Mesendoderm (in vitro differentiated cells): ENCODE measurements around the gene CASZ1.

ENCODE experiments used
- DNase-seq: peaks from one replicate; pipeline ENCODE4 v3.0.0; 2013
- H2AK5ac ChIP-seq: 2 replicates; pipeline ENCODE4 v1.6.1; 2013; ENCODE audit warnings: low read length, inconsistent platforms
- H2BK120ac ChIP-seq: 2 replicates; pipeline ENCODE4 v1.6.1; 2013; ENCODE audit warnings: low read depth, mild to moderate bottlenecking, low read length, moderate library complexity, mixed read lengths
- H2BK15ac ChIP-seq: replicated peaks from 2 replicates; pipeline ENCODE4 v1.6.1; 2013; ENCODE audit warnings: low read depth, mild to moderate bottlenecking, moderate library complexity
- H2BK5ac ChIP-seq: 2 replicates; pipeline ENCODE4 v1.6.1; 2013; ENCODE audit warnings: low read length, inconsistent platforms
- H3K18ac ChIP-seq: 2 replicates; pipeline ENCODE4 v1.6.1; 2013; ENCODE audit warnings: mild to moderate bottlenecking, low read length, mixed read lengths
- H3K23ac ChIP-seq: one replicate; pipeline ENCODE4 v1.6.1; 2013; ENCODE audit warnings: low read length
- H3K27ac ChIP-seq: 2 replicates; pipeline ENCODE4 v1.5.1; 2013; ENCODE audit warnings: low read depth, mild to moderate bottlenecking, inconsistent platforms, low read length, moderate library complexity
- H3K27me3 ChIP-seq: 2 replicates; pipeline ENCODE4 v1.6.1; 2013; ENCODE audit warnings: low read length, control low read depth, mild to moderate bottlenecking, inconsistent platforms; ENCODE audit not compliant: insufficient read depth, poor library complexity
- H3K36me3 ChIP-seq: 2 replicates; pipeline ENCODE4 v1.6.1; 2013; ENCODE audit warnings: low read length, inconsistent platforms; ENCODE audit not compliant: control insufficient read depth, insufficient read depth
- H3K4ac ChIP-seq: one replicate; pipeline ENCODE4 v1.6.1; 2013; ENCODE audit warnings: low read depth, mild to moderate bottlenecking, low read length, moderate library complexity
- H3K4me1 ChIP-seq: 2 replicates; pipeline ENCODE4 v1.6.1; 2013; ENCODE audit warnings: low read depth, low read length, inconsistent platforms; ENCODE audit not compliant: control insufficient read depth
- H3K4me2 ChIP-seq: 2 replicates; pipeline ENCODE4 v1.6.1; 2013; ENCODE audit warnings: low read length
- H3K4me3 ChIP-seq: 2 replicates; pipeline ENCODE4 v1.5.1; 2013; ENCODE audit warnings: mild to moderate bottlenecking, low read length
- H3K56ac ChIP-seq: one replicate; pipeline ENCODE4 v1.6.1; 2013; ENCODE audit warnings: low read length
- H3K79me1 ChIP-seq: 2 replicates; pipeline ENCODE4 v1.6.1; 2013; ENCODE audit warnings: low read length, inconsistent platforms
- H3K79me2 ChIP-seq: 2 replicates; pipeline ENCODE4 v1.6.1; 2013; ENCODE audit warnings: mild to moderate bottlenecking, low read length; ENCODE audit not compliant: control insufficient read depth, insufficient read depth
- H3K9ac ChIP-seq: 2 replicates; pipeline ENCODE4 v1.6.1; 2013; ENCODE audit warnings: low read length, inconsistent platforms
- H4K5ac ChIP-seq: one replicate; pipeline ENCODE4 v1.6.1; 2013; ENCODE audit warnings: low read length
- H4K8ac ChIP-seq: one replicate; pipeline ENCODE4 v1.6.1; 2013; ENCODE audit warnings: low read depth, mild to moderate bottlenecking, control low read depth, low read length, moderate library complexity
- WGBS: extraction: QIAGEN DNeasy Blood & Tissue Kit; methylation state at CpG from one replicate; pipeline ENCODE4 v1.1.7; 2013; ENCODE audit warnings: low lambda C conversion rate, missing lambda C conversion rate; ENCODE audit not compliant: insufficient coverage; ENCODE audit errors: extremely low coverage; 5-methylcytosine and 5-hydroxymethylcytosine counted together

Gene CASZ1

DNA sequence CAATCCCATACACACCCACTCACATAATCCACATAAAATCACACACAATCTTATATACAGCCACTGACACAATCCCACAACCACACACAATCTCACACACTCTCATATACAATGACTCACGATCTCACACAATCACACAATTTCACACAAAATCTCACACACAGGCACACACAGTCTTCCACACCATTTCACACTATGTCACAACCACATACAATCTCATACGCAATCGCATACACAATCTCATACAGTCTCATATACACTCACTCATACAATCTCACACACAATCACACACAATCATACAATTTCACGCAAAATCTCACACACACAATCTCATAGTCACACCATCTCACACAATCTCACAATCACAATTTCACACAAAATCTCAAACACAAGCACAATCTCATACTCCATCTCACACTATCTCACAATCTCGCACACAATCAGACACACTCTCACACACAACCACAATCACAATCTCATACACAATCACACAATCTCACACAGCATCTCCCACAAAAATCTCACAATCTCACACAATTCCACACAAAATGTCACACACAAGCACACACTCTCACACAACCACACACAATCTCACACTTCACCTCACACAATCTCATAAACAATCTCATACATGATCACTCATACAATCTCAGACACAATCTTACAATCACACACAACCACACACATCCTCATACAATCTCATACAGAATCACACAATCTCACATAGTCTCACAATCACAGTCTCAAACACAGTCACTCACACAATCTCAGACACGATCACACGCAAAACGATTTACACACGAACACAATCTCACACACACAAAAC lies 18.5 kb downstream of the CASZ1 start:
- Histone ChIP-seq H3K4me1 (no peaks in the 10 kb centered on the region), H3K9ac (no peak overlapping the region), H3K4me2 (no peak overlapping the region), H3K27ac (no peak overlapping the region), H3K79me1 (no peaks in the 10 kb centered on the region), H3K79me2 (no peaks in the 10 kb centered on the region), H3K27me3 (no peaks in the 10 kb centered on the region), H2BK5ac (no peak overlapping the region), H2AK5ac (no peak overlapping the region), H2BK120ac (no peak overlapping the region), H3K4me3 (no peak overlapping the region), H3K18ac (no peak overlapping the region), H3K23ac (no peak overlapping the region), H3K4ac (no peak overlapping the region), H3K56ac (no peak overlapping the region), H3K36me3 (no peaks in the 10 kb centered on the region), H2BK15ac (no peak overlapping the region), H4K8ac (no peak overlapping the region), H4K5ac (no peak overlapping the region)
- DNase-seq = no peak
- 100% methylated on average over 9 of the region's 9 CpGs for WGBS

- no peak overlapping the region for H2BK120ac ChIP-seq
- no CpG with 5 or more reads among the region's 14 CpGs for WGBS
- H2BK5ac ChIP-seq = no peak overlapping the region
- H3K27ac ChIP-seq = no peak overlapping the region
- H3K79me2 ChIP-seq = no peaks in the 10 kb centered on the region
- H3K9ac ChIP-seq = no peak overlapping the region
- H3K4ac ChIP-seq = no peak overlapping the region
- no peak overlapping the region for H3K18ac ChIP-seq
- H4K5ac ChIP-seq = no peak overlapping the region
- H4K8ac ChIP-seq = no peak overlapping the region
- H2BK15ac ChIP-seq = no peak overlapping the region
- DNase-seq = no peak
- H3K4me2 ChIP-seq = no peak overlapping the region
- no peak overlapping the region for H3K23ac ChIP-seq
- no peaks in the 10 kb centered on the region for H3K4me1 ChIP-seq
- no peak overlapping the region for H2AK5ac ChIP-seq
- H3K79me1 ChIP-seq = no peaks in the 10 kb centered on the region
- no peak overlapping the region for H3K56ac ChIP-seq
- no peak overlapping the region for H3K4me3 ChIP-seq
- no peaks in the 10 kb centered on the region for H3K27me3 ChIP-seq
- H3K36me3 ChIP-seq = no peaks in the 10 kb centered on the region
Observed at GRCh38 chr1:10776190-10776905, 20.1 kb downstream of the CASZ1 start.

DNA sequence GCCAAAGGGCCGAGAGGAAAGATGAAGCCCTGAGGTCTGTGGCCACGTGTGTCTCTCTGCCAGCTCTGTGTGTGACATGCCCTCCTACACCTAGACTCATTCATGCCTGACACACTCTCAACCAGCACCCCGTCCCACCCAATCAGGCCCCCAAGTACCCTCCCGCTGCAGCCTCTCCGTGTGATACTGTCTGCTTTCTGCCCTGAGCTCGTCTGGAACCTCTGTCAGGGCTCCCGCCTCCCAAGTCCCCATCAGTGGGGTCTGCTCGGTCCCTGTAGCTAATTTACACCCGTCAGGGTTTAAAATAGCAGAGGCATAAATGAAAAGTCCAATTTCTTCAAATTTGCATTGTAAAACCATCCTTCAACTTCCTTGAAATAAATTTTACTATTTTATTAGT lies 20.7 kb downstream of the CASZ1 start:
- Histone ChIP-seq H2BK5ac (no peak overlapping the region), H3K9ac (no peak overlapping the region), H4K5ac (no peak overlapping the region), H3K27me3 (no peaks in the 10 kb centered on the region), H3K4ac (no peak overlapping the region), H3K56ac (no peak overlapping the region), H3K4me3 (no peak overlapping the region), H3K79me2 (no peaks in the 10 kb centered on the region), H3K27ac (no peak overlapping the region), H2AK5ac (no peak overlapping the region), H4K8ac (no peak overlapping the region), H3K4me2 (no peak overlapping the region), H3K23ac (no peak overlapping the region), H3K4me1 (no peaks in the 10 kb centered on the region), H2BK15ac (no peak overlapping the region), H2BK120ac (no peak overlapping the region), H3K36me3 (no peaks in the 10 kb centered on the region), H3K18ac (no peak overlapping the region), H3K79me1 (no peaks in the 10 kb centered on the region)
- DNase-seq = no peak
- WGBS = no CpG with 5 or more reads among the region's 9 CpGs

DNA sequence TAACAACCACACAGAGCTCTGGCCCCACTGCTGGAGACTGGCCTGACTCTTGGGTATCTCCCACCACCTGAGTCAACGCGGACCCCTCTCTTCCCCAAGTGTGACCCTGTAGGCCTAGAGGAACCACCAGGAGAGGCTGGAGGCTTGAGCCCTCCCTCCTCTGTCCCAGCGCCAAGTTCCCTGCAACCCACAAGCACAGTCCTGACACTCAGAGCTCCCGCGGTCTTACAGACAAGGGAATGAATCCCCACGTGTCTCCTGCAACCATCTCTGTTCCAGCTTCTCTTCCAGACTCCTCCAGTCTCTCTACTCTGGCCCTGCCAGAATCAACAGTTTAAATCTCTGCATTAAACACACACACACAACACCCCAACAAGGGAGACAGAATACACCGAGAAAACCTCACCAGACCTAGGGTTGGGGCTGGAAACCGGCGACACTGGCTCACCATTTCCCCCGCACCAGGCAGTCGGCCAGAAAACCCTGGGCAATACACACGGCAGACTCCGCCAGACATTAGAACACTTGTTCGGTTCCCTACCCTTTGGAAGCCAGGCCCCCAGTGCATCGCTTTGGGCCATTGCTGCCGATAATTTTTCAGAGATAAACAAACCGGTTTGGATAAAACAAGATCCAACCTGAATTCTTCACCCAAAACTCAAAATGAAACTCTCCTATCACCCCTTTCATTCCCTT lies 21.7 kb downstream of the CASZ1 start:
- Histone ChIP-seq H2AK5ac (no peak overlapping the region), H2BK120ac (no peak overlapping the region), H3K4me3 (no peak overlapping the region), H4K8ac (no peak overlapping the region), H4K5ac (no peak overlapping the region), H3K23ac (no peak overlapping the region), H3K9ac (no peak overlapping the region), H3K56ac (no peak overlapping the region), H3K4ac (no peak overlapping the region), H2BK15ac (no peak overlapping the region), H3K4me1 (no peaks in the 10 kb centered on the region), H3K27me3 (no peaks in the 10 kb centered on the region), H3K79me1 (no peaks in the 10 kb centered on the region), H3K4me2 (no peak overlapping the region), H2BK5ac (no peak overlapping the region), H3K27ac (no peak overlapping the region), H3K18ac (no peak overlapping the region), H3K36me3 (no peaks in the 10 kb centered on the region), H3K79me2 (no peaks in the 10 kb centered on the region)
- no CpG with 5 or more reads among the region's 17 CpGs for WGBS
- DNase-seq = no peak

GRCh38 chr1:10773851-10774614 lies 22.4 kb downstream of the CASZ1 start:
- H2BK120ac ChIP-seq = no peak overlapping the region
- no peak overlapping the region for H2BK15ac ChIP-seq
- no peak overlapping the region for H4K5ac ChIP-seq
- no peaks in the 10 kb centered on the region for H3K4me1 ChIP-seq
- no CpG with 5 or more reads among the region's 17 CpGs for WGBS
- no peak overlapping the region for H2BK5ac ChIP-seq
- no peaks in the 10 kb centered on the region for H3K27me3 ChIP-seq
- no peak overlapping the region for H2AK5ac ChIP-seq
- no peak overlapping the region for H3K9ac ChIP-seq
- H3K79me1 ChIP-seq = no peaks in the 10 kb centered on the region
- no peak overlapping the region for H3K4ac ChIP-seq
- no peak overlapping the region for H3K18ac ChIP-seq
- H3K4me3 ChIP-seq = no peak overlapping the region
- H3K27ac ChIP-seq = no peak overlapping the region
- no peak for DNase-seq
- no peak overlapping the region for H3K23ac ChIP-seq
- H4K8ac ChIP-seq = no peak overlapping the region
- H3K56ac ChIP-seq = no peak overlapping the region
- H3K79me2 ChIP-seq = no peaks in the 10 kb centered on the region
- no peak overlapping the region for H3K4me2 ChIP-seq
- no peaks in the 10 kb centered on the region for H3K36me3 ChIP-seq
